Left ventricle myocardium inferior (tissue), 1 donor: Measurements from ENCODE around the gene KCMF1. TPM values are rescaled to one million over a fixed set of nuclear protein-coding genes. Genes with fewer than 3 reads are reported as not detected.

Source experiments
- DNase-seq: peaks from one replicate; pipeline ENCODE4 v3.0.0-alpha.2; 2020
- H3K27ac ChIP-seq: fragments of 200-600 bp; replicated peaks from 2 replicates; pipeline ENCODE4 v1.8.0; 2021
- H3K27me3 ChIP-seq: fragments of 200-600 bp; 2 replicates; pipeline ENCODE4 v1.8.0; 2021; ENCODE audit warnings: low read depth
- H3K36me3 ChIP-seq: fragments of 200-600 bp; 2 replicates; pipeline ENCODE4 v1.8.0; 2021
- H3K4me1 ChIP-seq: fragments of 200-600 bp; 2 replicates; pipeline ENCODE4 v1.8.0; 2021
- H3K4me3 ChIP-seq: fragments of 200-600 bp; 2 replicates; pipeline ENCODE4 v1.8.0; 2021; ENCODE audit warnings: mild to moderate bottlenecking, moderate library complexity
- H3K9me3 ChIP-seq: fragments of 200-600 bp; replicated peaks from 2 replicates; pipeline ENCODE4 v1.8.0; 2021
- CTCF ChIP-seq: fragments of 200-600 bp; IDR thresholded peaks from 2 replicates; pipeline ENCODE4 v1.8.0; 2021; ENCODE audit warnings: antibody characterized with exemption, mild to moderate bottlenecking, borderline replicate concordance
- intact Hi-C: fragments of 100-400 bp; cut with micrococcal nuclease; formaldehyde crosslinking; loops from one replicate; pipeline ENCODE4 v1.11.0; 2022
- total RNA-seq: library from RNA; stranded (reverse); fragmentation: NEBNext Ultra II Directional; extraction: Animal tissue kit (Norgen Biotek cat#: 25700); gene quantifications from one replicate; pipeline ENCODE4 v1.2.1, GENCODE V29; 2021
- donor health status: DM: no; HTN: yes; CAD: no; lungs with severe emphysema.

Gene KCMF1
- total RNA-seq, 1 donor from 2014 or later, result 90.2 TPM

- Histone ChIP-seq H3K9me3 (no peaks in the 10 kb centered on the region), H3K27ac (no peak overlapping the region), H3K4me3 (no peak overlapping the region), H3K36me3 (no peaks in the 10 kb centered on the region), H3K27me3 (peaks cover 10% of the 10 kb centered on the region), H3K4me1 (peaks cover 9% of the 10 kb centered on the region)
- no peak for DNase-seq
- intact Hi-C loops, result loop anchor here (5.0 kb wide), 1 partner anchor 236 kb away; no protein-coding TSS in a partner anchor
- no peak for TF ChIP-seq CTCF
Observed at GRCh38 chr2:85066006-85066740, 95.2 kb downstream of the KCMF1 start.

- no peaks in the 10 kb centered on the region for H3K9me3 ChIP-seq
- no peaks in the 10 kb centered on the region for H3K36me3 ChIP-seq
- H3K4me3 ChIP-seq, result peak overlapping the region; percentile 60
- peak; percentile 75 for DNase-seq
- intact Hi-C loops, result loop anchor here (5.0 kb wide), 1 partner anchor 235 kb away; no protein-coding TSS in a partner anchor
- peaks cover 9% of the 10 kb centered on the region for H3K4me1 ChIP-seq
- H3K27me3 ChIP-seq, result peaks cover 10% of the 10 kb centered on the region
- H3K27ac ChIP-seq, result peak overlapping the region; percentile 55
- TF ChIP-seq CTCF, result peak; percentile 92
Observed at GRCh38 chr2:85066874-85067351, 96.0 kb downstream of the KCMF1 start.

- no peak overlapping the region for H3K4me3 ChIP-seq
- no peak for TF ChIP-seq CTCF
- intact Hi-C loops, result no loop called here
- H3K36me3 ChIP-seq, result no peaks in the 10 kb centered on the region
- peaks cover 9% of the 10 kb centered on the region for H3K4me1 ChIP-seq
- DNase-seq, result no peak
- no peaks in the 10 kb centered on the region for H3K27me3 ChIP-seq
- H3K27ac ChIP-seq, result no peak overlapping the region
- H3K9me3 ChIP-seq, result no peaks in the 10 kb centered on the region
Observed at GRCh38 chr2:85071096-85071495, 100.1 kb downstream of the KCMF1 start.

GRCh38 chr2:85073033-85073432 is 102.1 kb downstream of the KCMF1 start:
- H3K27me3 ChIP-seq, result no peaks in the 10 kb centered on the region
- no peak overlapping the region for H3K27ac ChIP-seq
- H3K4me3 ChIP-seq, result no peak overlapping the region
- DNase-seq, result no peak
- H3K36me3 ChIP-seq, result no peaks in the 10 kb centered on the region
- H3K4me1 ChIP-seq, result no peaks in the 10 kb centered on the region
- H3K9me3 ChIP-seq, result no peaks in the 10 kb centered on the region
- intact Hi-C loops, result no loop called here
- TF ChIP-seq CTCF, result no peak

GRCh38 chr2:85076618-85077274 is 105.8 kb downstream of the KCMF1 start:
- peaks cover 5% of the 10 kb centered on the region for H3K9me3 ChIP-seq
- intact Hi-C loops, result no loop called here
- H3K27me3 ChIP-seq, result no peaks in the 10 kb centered on the region
- TF ChIP-seq CTCF, result no peak
- H3K27ac ChIP-seq, result no peak overlapping the region
- no peaks in the 10 kb centered on the region for H3K36me3 ChIP-seq
- DNase-seq, result no peak
- no peaks in the 10 kb centered on the region for H3K4me1 ChIP-seq
- no peak overlapping the region for H3K4me3 ChIP-seq
